NOMO-1 treated with dmso at 0.1 percent for 144 hours (cell line): ENCODE results near the gene TMEM179.

Source experiments
- DNase-seq: peaks from one replicate; lab custom pipeline; 2025; ENCODE audit not compliant: unreplicated experiment; lab: John Stamatoyannopoulos, UW

The TMEM179 gene

DNA sequence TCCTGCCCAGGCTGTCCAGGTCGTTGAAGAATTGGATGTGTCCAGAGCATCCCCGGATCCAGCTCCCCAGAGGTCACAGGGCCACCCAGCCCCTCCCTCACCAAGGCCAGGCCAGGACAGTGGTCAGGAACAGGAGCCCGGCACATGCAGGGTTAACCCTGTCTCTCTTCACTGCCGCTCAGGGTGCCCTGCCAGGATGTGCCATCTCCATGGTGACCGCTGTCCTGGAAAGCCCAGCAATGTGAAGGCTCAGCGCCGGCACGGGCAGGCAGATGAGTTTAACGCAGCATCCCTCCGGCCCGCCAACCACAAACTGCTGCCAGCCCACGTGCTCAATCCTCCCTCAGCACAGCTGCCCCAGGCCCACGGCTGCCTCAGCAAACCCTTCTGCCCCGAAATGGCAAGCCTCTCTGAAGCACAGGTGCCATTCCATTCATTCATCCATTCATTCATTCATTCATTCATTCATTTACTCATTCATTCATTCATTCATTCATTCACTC is 4.4 kb downstream of the TMEM179 start:
- no peak for DNase-seq

DNA sequence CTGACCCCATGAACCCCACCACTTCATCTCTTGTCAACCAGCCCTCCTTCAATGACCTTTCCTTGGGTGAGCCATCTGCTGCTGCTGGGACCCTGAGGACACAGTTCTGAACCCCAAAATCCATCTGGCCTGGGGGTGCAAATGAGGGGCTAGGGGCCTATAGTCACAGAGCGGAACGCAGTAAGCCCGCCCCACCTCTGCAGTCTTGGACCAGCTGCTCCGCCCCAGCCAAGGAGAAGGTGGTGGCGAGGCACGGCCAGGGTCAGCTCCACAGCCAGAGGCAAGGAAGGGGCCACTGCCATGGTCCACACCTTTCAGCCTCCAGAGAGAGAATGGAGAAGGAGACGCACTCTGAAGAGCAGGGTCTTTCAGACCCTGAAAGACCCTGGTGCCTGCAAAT is 5.1 kb downstream of the TMEM179 start:
- no peak for DNase-seq

DNA sequence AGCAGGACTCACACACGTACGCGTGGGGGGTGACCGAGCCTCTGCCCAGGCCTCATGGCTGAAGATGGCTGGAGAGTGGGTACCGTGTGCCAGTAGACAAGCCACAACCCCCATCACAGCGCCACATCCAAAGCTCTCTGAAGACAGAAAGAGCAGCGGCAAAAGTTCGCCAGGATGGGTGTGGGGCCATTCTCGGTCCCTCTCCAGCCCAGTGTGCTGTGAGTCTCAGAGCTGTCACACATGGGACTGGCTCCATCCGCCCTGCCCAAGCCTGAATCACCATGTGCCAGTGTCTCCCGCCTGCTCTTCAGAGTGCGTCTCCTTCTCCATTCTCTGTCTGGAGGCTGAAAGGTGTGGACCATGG is 5.7 kb downstream of the TMEM179 start:
- no peak for DNase-seq

DNA sequence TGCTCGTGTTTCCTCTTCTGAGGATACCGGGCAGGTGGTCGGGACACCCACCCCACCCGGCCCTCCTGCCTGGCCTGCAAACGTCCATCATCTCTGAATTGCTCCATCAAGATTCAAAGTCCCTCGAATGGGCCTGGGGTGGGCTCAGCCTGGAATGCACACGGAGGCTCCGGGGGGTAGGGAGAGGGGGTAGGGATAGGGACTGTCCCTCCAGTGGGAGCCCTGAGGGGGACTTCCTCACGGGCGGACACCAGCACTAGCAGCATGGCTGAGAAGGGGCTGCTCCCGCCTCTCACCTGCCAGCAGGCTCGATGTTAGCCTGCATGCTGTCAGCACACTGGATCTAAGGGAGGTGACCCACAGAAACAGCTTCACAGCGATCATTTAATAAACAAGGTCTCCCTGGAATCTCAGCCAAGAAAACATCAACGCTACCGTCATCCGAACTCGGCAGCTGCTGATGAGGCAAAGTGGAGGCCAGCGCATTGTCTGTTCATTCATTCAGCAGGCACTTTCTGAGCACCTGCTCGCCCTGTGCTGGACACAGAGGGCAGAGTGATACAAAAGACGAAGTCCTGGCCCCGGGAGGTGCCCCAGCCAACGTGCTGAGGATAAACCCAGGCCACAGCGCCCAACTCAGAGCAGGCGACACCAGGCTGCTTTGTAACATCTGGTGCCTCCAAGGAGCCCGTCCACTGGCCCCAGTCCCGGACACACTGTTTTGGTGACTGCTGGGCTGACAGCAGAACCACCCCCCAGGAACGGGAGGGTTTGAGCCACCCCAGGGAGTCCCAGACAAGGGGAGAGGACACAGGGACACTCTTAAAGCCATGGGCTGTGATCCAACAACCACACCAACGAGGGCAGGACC is 6.3 kb downstream of the TMEM179 start:
- no peak for DNase-seq

DNA sequence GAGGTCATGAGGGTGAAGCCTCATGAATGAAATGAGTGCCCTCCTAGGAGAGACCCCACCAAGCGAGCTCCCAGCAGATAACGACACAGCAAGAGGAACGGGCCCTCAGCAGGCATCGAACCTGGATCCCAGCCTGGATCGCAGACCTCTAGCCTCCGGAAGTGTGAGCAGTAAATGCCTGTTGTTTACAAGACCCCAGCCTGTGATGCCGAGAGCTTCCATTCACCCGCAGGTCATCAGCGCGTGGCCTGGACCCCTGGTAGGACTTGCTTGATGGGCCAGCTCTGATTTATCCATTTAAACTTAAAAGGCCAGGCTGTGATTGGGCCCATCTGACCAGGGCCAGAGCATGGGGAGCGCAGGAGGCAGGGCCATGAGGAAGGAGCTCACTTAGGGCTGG is 7.0 kb downstream of the TMEM179 start:
- no peak for DNase-seq

DNA sequence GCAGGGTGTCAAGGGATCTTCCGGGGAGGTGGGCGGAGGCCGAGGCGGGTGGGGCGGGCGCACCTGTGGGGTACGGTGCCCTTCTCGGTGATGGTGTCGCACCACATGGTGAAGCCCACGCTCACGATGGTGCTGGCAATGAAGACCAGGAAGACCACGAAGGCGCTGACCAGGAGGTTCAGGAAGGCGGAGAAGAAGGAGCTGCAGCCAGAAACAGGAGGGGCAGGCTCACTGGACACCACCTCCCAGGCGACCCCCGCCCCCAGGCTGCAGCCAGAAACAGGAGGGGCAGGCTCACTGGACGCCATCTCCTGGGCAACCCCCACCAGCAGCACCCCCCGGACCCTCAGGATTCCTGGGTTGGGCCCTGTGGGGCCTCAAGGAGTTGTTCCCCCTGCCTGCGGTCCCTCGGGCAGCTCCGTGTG is 7.6 kb downstream of the TMEM179 start:
- DNase-seq = no peak

DNA sequence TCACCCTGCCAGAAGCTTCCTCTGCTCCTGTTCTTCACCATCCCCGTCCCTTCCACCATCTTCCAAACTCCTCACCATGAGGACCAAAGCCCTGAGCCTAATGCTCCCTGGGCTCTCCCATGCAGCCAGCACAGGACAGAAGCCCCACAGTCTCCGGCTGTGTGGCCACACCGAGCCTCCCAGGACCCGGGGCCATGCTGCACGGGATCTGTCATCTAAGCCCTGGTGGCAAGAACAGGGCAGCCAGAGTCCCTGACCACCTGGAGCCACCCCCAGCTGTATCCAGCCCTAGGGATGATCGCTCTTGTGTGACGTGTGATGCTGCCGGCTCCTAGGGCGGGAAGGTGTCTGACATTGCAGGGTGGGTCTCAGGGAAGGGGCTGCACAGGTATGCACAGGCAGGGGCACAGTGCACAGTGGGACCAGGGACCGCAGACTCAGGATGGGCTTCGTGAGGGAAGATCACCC is 8.1 kb downstream of the TMEM179 start:
- no peak for DNase-seq

DNA sequence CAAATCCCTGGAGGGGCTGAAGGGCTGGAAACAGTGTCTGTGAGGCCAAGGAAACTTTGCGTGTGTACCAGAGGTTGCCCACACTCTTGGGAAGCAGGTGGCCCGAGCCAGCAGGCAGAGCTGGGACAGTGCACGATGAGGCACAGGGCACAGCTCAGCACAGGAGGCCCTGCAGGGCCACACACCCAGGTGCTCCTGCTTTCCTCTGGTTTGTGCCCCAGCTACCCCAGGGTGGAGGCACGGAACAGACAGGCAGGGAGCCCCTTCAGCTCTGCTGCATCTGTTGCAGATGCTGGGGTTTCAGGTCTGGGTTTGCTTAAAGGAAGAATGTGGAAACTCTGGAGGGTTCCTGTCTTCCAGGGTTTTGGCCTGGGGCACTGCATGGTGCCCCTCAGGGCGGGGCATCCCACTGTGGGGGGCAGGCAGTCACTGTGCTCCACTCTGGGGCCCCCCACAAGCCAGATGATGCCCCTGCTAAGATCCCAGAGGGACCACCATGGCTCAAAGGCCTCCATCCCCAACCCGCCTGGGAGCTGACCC is 8.6 kb downstream of the TMEM179 start:
- no peak for DNase-seq

DNA sequence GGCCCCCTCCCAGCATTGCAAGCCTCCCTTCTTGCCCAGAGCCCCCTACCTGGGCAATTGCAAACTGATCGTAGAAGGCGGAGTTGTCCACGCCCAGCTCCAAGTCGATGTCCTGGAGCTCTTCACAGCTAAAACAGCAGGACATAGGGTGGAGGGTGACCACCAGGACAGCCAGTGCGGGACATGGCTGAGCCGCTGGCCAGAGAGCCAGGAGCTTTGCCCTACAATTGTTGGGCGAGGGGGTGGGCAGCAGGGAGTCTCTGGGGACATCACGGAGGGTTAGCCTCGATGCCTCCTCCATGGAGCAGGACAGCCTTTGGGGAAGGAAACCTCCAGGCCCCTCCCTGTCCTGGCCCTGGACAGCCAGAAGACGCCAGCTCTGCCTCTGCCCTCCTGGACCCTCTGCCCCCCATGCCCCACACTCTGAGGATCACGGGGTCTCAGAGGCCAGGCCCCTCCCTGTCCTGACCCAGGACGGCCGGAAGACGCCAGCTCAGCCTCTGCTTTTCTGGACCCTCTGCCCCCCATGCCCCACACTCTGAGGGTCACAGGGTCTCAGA is 9.4 kb downstream of the TMEM179 start:
- DNase-seq = no peak

DNA sequence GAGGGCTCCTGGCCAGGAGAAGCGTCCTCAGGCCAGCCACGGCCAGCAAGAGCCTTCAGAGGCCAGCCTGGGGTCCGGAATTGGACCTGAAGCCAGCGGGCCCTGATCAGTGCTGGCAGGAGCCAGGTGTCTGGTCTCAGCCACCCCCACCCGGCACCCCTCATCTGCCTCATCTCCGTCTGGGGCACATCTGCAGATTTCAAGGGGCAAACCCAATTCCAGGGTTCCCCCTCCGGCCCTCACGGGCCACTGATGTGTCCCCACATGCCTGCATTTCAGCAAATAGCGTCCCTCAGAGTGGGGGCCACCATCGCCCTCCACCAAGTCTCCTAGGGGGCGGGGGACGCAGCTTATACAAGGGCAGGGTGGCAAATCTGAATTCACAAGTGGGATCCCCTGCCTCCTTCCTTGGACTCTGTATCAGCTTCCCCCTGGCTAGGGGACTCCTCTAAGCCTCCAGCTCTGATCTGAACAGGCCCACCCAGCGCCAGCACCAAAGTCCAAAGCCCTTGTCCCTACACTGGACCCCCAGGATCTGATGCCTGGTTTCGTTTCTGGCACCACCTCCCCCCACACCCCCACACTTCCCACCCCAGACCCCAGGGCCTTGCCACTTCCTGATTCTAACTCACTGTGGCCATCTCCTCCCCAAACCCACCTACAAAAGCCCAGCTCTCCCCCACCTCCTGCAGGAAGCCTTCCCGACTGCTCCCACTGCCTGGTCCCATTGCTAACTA is 10.1 kb downstream of the TMEM179 start:
- no peak for DNase-seq

DNA sequence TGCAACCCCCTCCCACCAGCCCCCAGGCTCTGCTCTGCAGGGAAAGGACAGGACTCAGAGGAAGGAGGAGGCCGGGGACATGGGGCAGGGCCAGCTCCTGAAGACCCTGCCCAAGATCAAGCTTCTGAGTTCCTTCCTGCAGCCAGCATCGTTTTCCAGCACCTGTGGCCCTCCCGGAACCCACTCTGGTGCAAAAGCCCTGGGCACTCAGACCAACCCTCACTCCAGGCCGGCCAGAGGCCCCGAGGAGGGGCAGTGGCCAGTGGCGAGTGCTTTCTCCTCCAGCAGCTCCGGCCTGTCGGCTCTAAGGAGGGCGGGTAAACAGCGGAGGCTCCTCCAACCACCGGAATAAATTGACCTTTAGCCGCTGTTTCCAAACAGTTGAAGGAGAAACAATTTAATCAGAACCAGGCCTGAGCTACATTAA is 10.8 kb downstream of the TMEM179 start:
- no peak for DNase-seq

DNA sequence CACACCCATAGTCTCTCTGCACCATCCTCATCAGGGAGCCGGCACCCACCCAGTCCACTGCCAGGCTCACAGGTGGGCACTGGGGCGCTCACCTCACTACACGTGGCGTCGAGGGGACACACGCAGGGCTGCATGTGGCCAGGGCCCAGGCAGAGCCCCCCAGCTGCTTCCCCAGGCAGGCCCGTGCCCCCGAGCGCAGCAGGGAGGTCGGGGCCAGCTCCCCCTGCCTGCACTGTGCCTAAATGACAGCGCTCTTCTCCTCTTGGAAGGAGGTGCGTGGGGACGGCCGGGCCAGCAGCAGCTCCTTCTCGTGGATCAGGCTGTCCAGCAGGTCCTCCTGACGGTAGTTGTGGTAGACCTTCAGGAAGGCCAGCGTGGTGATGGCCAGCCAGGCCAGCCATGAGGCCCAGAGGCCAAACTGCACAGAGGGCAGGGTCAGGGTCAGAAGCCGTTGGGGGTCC is 11.3 kb downstream of the TMEM179 start:
- DNase-seq = no peak

DNA sequence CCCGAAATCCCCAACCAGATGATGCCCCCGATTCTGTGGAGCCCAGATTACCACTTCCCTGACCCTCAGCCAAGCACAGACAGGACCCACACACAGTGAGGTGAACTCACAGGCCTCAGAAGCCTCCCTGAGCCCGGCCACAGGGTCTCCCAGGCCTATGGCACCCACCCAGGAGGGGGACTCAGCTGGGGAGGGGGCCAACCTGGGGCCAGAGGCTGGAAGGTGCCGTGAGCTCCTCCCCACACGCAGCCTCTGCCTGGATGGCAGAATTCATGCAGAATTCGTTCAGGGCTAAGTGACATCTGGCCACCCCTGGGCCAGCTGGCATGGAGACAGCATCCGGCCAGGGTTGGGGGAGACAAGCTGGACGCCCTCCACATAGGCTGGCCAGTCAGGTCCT is 11.8 kb downstream of the TMEM179 start:
- DNase-seq = no peak

DNA sequence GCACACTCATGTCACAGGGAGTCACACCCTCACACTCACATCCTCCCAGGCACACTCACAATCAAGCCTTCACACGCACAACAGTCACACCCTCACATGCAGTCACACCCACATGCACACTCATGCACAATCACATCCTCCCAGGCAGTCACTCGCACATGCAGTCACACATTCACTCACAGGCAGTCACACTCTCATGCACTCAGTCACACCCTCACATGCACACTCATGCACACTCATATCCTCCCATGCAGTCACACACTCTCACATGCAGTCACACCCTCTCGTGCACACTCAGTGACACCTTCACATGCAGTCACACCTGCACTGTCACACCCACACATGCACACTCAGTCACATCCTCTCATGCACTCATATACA is 12.3 kb downstream of the TMEM179 start:
- no peak for DNase-seq

DNA sequence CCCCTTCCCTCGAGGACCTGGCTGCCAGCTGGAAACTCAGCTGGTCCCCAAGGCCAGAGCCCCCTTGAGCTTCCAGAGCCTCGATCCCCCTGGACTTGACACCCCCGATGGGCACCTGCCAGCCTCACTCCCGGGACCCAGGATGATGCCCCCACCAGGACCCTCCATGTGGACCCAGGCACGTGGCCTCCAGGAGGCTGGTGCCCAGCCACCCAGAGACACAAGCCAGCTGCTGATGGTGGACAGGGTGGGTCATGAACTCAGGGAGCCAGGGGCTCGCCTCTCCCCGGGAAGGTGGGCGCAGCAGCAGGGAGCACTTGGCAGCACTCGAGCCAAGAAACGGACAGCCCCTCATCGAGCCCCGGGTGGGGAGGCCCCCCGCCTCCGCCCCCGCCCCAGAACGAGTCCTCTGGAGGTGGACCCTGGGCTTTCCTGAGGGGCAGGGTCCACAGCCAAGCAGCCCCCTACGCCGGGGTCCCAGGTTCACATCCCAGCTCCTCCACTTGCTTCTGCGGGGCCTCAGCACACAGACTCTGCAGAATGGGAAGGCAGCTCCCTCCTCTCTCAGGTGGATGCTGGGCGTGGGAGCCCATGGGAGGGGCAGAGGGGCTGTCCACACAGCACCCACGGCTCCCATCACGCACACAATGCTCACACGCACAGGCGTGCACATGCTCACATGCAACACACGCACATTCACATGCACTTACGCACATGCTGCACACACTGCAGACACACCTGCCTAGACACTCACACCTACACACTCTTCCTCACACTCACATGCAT is 12.9 kb downstream of the TMEM179 start:
- DNase-seq = no peak

DNA sequence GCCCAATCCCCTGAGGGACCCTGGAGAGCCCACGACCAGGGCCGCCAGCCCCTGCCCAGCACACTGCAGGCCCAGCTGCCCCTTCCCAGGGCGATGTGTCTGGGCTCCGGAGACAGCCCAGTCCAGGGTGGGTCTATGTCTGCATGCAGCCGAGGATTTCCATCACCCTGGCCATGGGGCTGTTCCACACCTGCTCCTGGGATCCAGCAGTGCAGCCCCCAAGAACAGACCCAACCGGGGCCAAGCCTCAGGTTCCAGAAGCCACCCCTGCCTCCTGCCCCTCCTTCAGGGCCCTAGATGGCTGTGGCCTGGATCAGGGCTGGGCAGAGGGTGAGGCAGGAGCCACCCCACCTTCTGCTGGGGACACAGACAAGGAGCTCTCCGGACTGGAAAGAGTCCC is 13.5 kb downstream of the TMEM179 start:
- DNase-seq = no peak

DNA sequence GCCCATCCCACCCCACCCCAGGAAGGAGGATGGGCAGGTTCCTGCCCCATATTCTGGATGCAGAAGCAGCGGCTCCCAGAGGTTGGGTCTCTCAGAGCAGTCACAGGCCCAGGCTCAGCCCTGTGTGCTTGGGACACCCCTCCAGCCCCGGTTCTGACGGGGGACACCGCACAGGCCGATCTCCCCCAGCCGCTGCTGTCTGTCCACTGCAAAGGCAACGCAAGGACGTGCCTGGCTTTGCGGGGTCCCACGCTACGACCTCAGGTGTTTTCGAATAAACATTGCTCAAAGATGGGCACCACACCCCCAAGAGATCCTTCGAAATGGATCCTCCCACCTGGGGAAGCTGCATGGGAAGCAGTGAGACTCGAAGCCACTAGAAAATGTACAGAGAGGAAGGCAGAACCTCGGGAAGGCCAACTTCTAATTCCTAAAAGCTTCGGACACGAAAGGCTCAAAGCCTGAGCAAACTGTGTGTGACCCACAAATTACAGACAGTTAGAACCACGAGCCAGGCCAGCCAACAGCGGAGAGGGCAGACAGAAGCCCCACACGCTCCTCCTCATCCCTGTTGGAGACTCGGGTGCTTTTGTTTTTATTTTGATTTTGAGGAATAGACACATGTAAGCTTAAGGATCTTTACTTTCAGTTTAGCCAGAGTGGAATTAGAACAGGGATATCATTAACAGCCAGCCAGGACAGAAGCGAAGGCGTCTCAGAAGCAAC is 14.2 kb downstream of the TMEM179 start:
- DNase-seq = no peak

DNA sequence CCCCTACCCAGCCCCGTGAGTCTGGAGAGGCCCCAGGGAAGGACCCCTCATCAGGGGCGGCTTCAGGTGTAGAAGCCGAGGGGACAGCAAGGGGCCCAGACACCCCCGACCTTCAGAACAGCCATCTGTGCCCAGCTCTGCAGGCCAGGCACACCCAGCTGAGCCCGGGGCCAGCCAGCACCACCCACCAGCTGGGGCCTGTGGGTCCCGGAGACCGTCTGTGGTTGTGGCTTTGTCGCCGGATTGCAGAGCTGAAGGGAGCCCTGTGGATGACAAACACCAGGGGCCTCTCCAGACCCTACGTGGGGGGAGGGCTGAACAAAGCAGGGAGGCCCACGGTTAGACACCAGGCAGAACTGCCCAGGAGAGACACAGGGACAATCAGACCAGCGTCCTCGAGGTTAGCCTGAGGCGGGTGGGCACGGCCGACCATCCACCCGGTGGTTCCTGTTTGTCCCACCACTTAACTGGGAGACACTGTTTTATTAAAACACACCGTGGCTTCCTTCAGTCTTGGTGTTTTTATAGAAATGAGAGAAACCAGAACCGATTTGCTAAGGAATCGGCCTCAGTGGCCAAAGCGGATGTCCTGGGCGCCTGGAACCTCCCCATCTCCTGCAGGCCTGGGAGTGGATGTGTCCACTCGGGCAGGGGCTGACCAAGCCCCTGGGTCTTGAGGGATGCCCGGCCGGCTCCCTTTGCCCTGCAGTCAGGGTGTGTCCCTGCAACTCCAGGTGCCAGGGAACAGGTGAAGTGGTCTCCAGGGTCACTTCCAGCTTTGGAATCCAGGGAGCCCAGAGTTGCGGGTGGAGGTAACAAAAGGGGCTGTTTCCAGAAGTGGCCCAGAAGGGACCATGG is 15.0 kb downstream of the TMEM179 start:
- no peak for DNase-seq
